Breast epithelium (tissue), 3 donors: ENCODE data around the gene PORCN.

ENCODE experiments used
- CTCF ChIP-seq, 3 donors: fragments of 450-650 bp; IDR thresholded peaks; one replicate each; pipeline ENCODE4 v1.5.1; 2016 to 2017; ENCODE audit warnings: antibody characterized with exemption in 3 of 3, mild to moderate bottlenecking in 3 of 3, moderate library complexity in 3 of 3
- POLR2A ChIP-seq: fragments of 450-650 bp; IDR thresholded peaks from one replicate; pipeline ENCODE4 v1.6.1; 2016; ENCODE audit warnings: antibody characterized with exemption, mild to moderate bottlenecking, moderate library complexity

GRCh38 chrX:48472851-48473703 is 35.7 kb upstream of the PORCN start:
- no peak for TF ChIP-seq CTCF (IDR thresholded peaks at IDR 0.05)
- TF ChIP-seq POLR2A: no peak
